HG02610 (cell line): Measurements from ENCODE around the gene CACNA2D3.

Experiments
- ATAC-seq: cut with Tn5 transposase; IDR thresholded peaks from one replicate; pipeline ENCODE4 v1.9.1; 2021; ENCODE audit warnings: mild to moderate bottlenecking, moderate library complexity; ENCODE audit not compliant: unreplicated experiment

The CACNA2D3 gene

GRCh38 chr3:54262541-54262940 is 140.2 kb downstream of the CACNA2D3 start:
- no peak for ATAC-seq

- ATAC-seq: no peak
Observed at GRCh38 chr3:54262946-54263345, 140.6 kb downstream of the CACNA2D3 start.

GRCh38 chr3:54264050-54264449 is 141.7 kb downstream of the CACNA2D3 start:
- no peak for ATAC-seq

- no peak for ATAC-seq
Observed at GRCh38 chr3:54270816-54271526, 148.6 kb downstream of the CACNA2D3 start.

- no peak for ATAC-seq
Observed at GRCh38 chr3:54273791-54274190, 151.4 kb downstream of the CACNA2D3 start.

GRCh38 chr3:54274607-54275006 is 152.3 kb downstream of the CACNA2D3 start:
- ATAC-seq: no peak

GRCh38 chr3:54279005-54279583 is 156.7 kb downstream of the CACNA2D3 start:
- no peak for ATAC-seq

- no peak for ATAC-seq
Observed at GRCh38 chr3:54283470-54283869, 161.1 kb downstream of the CACNA2D3 start.

- ATAC-seq: no peak
Observed at GRCh38 chr3:54294214-54294613, 171.9 kb downstream of the CACNA2D3 start.

GRCh38 chr3:54296531-54296930 is 174.2 kb downstream of the CACNA2D3 start:
- no peak for ATAC-seq

- no peak for ATAC-seq
Observed at GRCh38 chr3:54299169-54299935, 177.0 kb downstream of the CACNA2D3 start.

- ATAC-seq: no peak
Observed at GRCh38 chr3:54303517-54304375, 181.4 kb downstream of the CACNA2D3 start.

- ATAC-seq: no peak
Observed at GRCh38 chr3:54304877-54305276, 182.5 kb downstream of the CACNA2D3 start.

GRCh38 chr3:54305409-54306099 is 183.2 kb downstream of the CACNA2D3 start:
- ATAC-seq: no peak

GRCh38 chr3:54307566-54308180 is 185.3 kb downstream of the CACNA2D3 start:
- ATAC-seq: no peak

- ATAC-seq: no peak
Observed at GRCh38 chr3:54309601-54310000, 187.2 kb downstream of the CACNA2D3 start.

- ATAC-seq: no peak
Observed at GRCh38 chr3:54311211-54311747, 188.9 kb downstream of the CACNA2D3 start.

GRCh38 chr3:54312156-54312899 is 190.0 kb downstream of the CACNA2D3 start:
- no peak for ATAC-seq

GRCh38 chr3:54313418-54313817 is 191.1 kb downstream of the CACNA2D3 start:
- ATAC-seq: no peak
